H9 (cell line): Measurements from ENCODE around the gene NEK6. TPM values are rescaled to one million over a fixed set of nuclear protein-coding genes. Genes with fewer than 3 reads are reported as not detected.

Source experiments
- DNase-seq: peaks from one replicate; pipeline ENCODE4 v3.0.0-alpha.2; 2017
- H2AFZ ChIP-seq: one replicate; pipeline ENCODE4 v1.6.1; 2013; ENCODE audit warnings: mild to moderate bottlenecking, low read length, control low read depth, moderate library complexity
- H2AK5ac ChIP-seq: 2 replicates; pipeline ENCODE4 v1.6.1; 2013; ENCODE audit warnings: low read length, control low read depth, mixed read lengths; ENCODE audit not compliant: insufficient read length
- H2BK120ac ChIP-seq: one replicate; pipeline ENCODE4 v1.6.1; 2013; ENCODE audit warnings: low read depth, mild to moderate bottlenecking, low read length, control low read depth, inconsistent platforms; ENCODE audit not compliant: poor library complexity, severe bottlenecking
- H2BK12ac ChIP-seq: 2 replicates; pipeline ENCODE4 v1.6.1; 2013; ENCODE audit warnings: low read length, control low read depth, mixed read lengths, low read depth; ENCODE audit not compliant: insufficient read length
- H2BK15ac ChIP-seq: 2 replicates; pipeline ENCODE4 v1.6.1; 2013; ENCODE audit warnings: low read depth, low read length, control low read depth
- H2BK20ac ChIP-seq: one replicate; pipeline ENCODE4 v1.6.1; 2013; ENCODE audit warnings: low read depth, mild to moderate bottlenecking, low read length, control low read depth, inconsistent platforms; ENCODE audit not compliant: poor library complexity, severe bottlenecking
- H2BK5ac ChIP-seq: 2 replicates; pipeline ENCODE4 v1.6.1; 2013; ENCODE audit warnings: low read length, control low read depth, mixed read lengths; ENCODE audit not compliant: insufficient read length
- H3K14ac ChIP-seq: 2 replicates; pipeline ENCODE4 v1.6.1; 2013; ENCODE audit warnings: low read length, control low read depth; ENCODE audit not compliant: insufficient read depth
- H3K18ac ChIP-seq: 2 replicates; pipeline ENCODE4 v1.6.1; 2013; ENCODE audit warnings: low read depth, mild to moderate bottlenecking, mixed read lengths, low read length, control low read depth; ENCODE audit not compliant: insufficient read length
- H3K23ac ChIP-seq: 2 replicates; pipeline ENCODE4 v1.6.1; 2013; ENCODE audit warnings: low read length, control low read depth, mixed read lengths, low read depth; ENCODE audit not compliant: insufficient read length
- H3K23me2 ChIP-seq: 2 replicates; pipeline ENCODE4 v1.6.1; 2013; ENCODE audit warnings: low read depth, mild to moderate bottlenecking, mixed read lengths, low read length, control low read depth; ENCODE audit not compliant: insufficient read length, poor library complexity, severe bottlenecking
- H3K27ac ChIP-seq: 2 replicates; pipeline ENCODE4 v1.5.1; 2013; ENCODE audit warnings: low read length, control low read depth, mixed read lengths, low read depth; ENCODE audit not compliant: insufficient read length
- H3K27me3 ChIP-seq: 2 replicates; pipeline ENCODE4 v1.6.1; 2013; ENCODE audit warnings: low read length, control low read depth, inconsistent platforms; ENCODE audit not compliant: insufficient read depth
- H3K4ac ChIP-seq: 2 replicates; pipeline ENCODE4 v1.6.1; 2013; ENCODE audit warnings: low read depth, mild to moderate bottlenecking, control low read depth, inconsistent platforms, low read length, moderate library complexity
- H3K4me1 ChIP-seq: 2 replicates; pipeline ENCODE4 v1.6.1; 2013; ENCODE audit warnings: low read length, control low read depth, inconsistent platforms; ENCODE audit not compliant: insufficient read depth
- H3K4me2 ChIP-seq: 2 replicates; pipeline ENCODE4 v1.6.1; 2013; ENCODE audit warnings: low read length, control low read depth, mixed read lengths; ENCODE audit not compliant: insufficient read length, insufficient read depth
- H3K56ac ChIP-seq: 2 replicates; pipeline ENCODE4 v1.6.1; 2013; ENCODE audit warnings: low read depth, mild to moderate bottlenecking, mixed read lengths, low read length, control low read depth; ENCODE audit not compliant: insufficient read length
- H3K79me1 ChIP-seq: 2 replicates; pipeline ENCODE4 v1.6.1; 2013; ENCODE audit warnings: low read depth, mild to moderate bottlenecking, moderate library complexity, low read length, control low read depth, inconsistent platforms; ENCODE audit not compliant: insufficient read depth, poor library complexity, severe bottlenecking
- H3K79me2 ChIP-seq: 2 replicates; pipeline ENCODE4 v1.6.1; 2013; ENCODE audit warnings: low read length, control low read depth, inconsistent platforms; ENCODE audit not compliant: insufficient read depth
- H3K9ac ChIP-seq: 2 replicates; pipeline ENCODE4 v1.6.1; 2013; ENCODE audit warnings: low read length, control low read depth, mixed read lengths; ENCODE audit not compliant: insufficient read length; ENCODE audit errors: extremely low read depth
- H3K9me3 ChIP-seq: one replicate; pipeline ENCODE4 v1.6.1; 2013; ENCODE audit warnings: low read depth, low read length, inconsistent platforms; ENCODE audit not compliant: control insufficient read depth
- H3T11ph ChIP-seq: one replicate; pipeline ENCODE4 v1.6.1; 2013; ENCODE audit warnings: mild to moderate bottlenecking, low read length, control low read depth, inconsistent platforms
- H4K20me1 ChIP-seq: one replicate; pipeline ENCODE4 v1.6.1; 2013; ENCODE audit not compliant: control insufficient read depth, insufficient read length, insufficient read depth
- H4K5ac ChIP-seq: 2 replicates; pipeline ENCODE4 v1.6.1; 2013; ENCODE audit warnings: low read depth, mild to moderate bottlenecking, mixed read lengths, low read length, control low read depth; ENCODE audit not compliant: insufficient read length
- H4K8ac ChIP-seq: replicated peaks from 2 replicates; pipeline ENCODE4 v1.6.1; 2013; ENCODE audit warnings: low read length, control low read depth, mixed read lengths, low read depth; ENCODE audit not compliant: insufficient read length
- H4K91ac ChIP-seq: 2 replicates; pipeline ENCODE4 v1.6.1; 2013; ENCODE audit warnings: low read depth, mild to moderate bottlenecking, moderate library complexity, mixed read lengths, low read length, control low read depth; ENCODE audit not compliant: insufficient read length
- H3K27ac Mint-ChIP-seq, 3 experiments: 2 replicates in 2 of 3; 3 replicates in 1 of 3; pipeline ENCODE4 v1.8.0; 2020 to 2021; ENCODE audit warnings: mixed read lengths in 3 of 3, mild to moderate bottlenecking in 1 of 3, moderate library complexity in 1 of 3
- H3K27me3 Mint-ChIP-seq: 2 replicates; pipeline ENCODE4 v1.8.0; 2021; ENCODE audit warnings: low read depth, mild to moderate bottlenecking, moderate library complexity, mixed read lengths
- H3K36me3 Mint-ChIP-seq, 3 experiments: 2 replicates in 2 of 3; 3 replicates in 1 of 3; pipeline ENCODE4 v1.8.0; 2020 to 2021; ENCODE audit warnings: low read depth in 3 of 3, mixed read lengths in 3 of 3; ENCODE audit not compliant: insufficient read depth in 1 of 3
- H3K4me1 Mint-ChIP-seq, 2 experiments: 2 replicates each; pipeline ENCODE4 v1.8.0; 2020; ENCODE audit warnings: mixed read lengths in 2 of 2
- H3K4me3 Mint-ChIP-seq, 2 experiments: 2 replicates in 1 of 2; 3 replicates in 1 of 2; pipeline ENCODE4 v1.8.0; 2020 to 2021; ENCODE audit warnings: mild to moderate bottlenecking in 2 of 2, mixed read lengths in 2 of 2, moderate library complexity in 1 of 2
- H3K9me3 Mint-ChIP-seq, 2 experiments: 2 replicates in 1 of 2; 3 replicates in 1 of 2; pipeline ENCODE4 v1.8.0; 2020; ENCODE audit warnings: mild to moderate bottlenecking in 2 of 2, mixed read lengths in 2 of 2, moderate library complexity in 1 of 2
- WGBS: extraction: QIAGEN DNeasy Blood & Tissue Kit; methylation state at CpG from one replicate; pipeline ENCODE4 v1.1.7; 2013; ENCODE audit warnings: missing lambda C conversion rate, low lambda C conversion rate, mixed read lengths; ENCODE audit not compliant: insufficient read length; ENCODE audit errors: extremely low coverage; 5-methylcytosine and 5-hydroxymethylcytosine counted together
- total RNA-seq: library from RNA; stranded (reverse); gene quantifications from 2 replicates; pipeline ENCODE4 v1.2.1, GENCODE V29; 2021
- TF ChIP-seq, protein P1 (sequence below): fragments of 200-600 bp; sonication (generic); conservative IDR thresholded peaks from 3 replicates; pipeline ENCODE4 v1.8.0; 2021; ENCODE audit warnings: antibody characterized with exemption, mild to moderate bottlenecking

The NEK6 gene
- total RNA-seq, 1 experiment from 2014 or later, result 14.3 TPM

GRCh38 chr9:124295159-124295794 is 37.5 kb downstream of the NEK6 start:
- no CpG with 5 or more reads among the region's 18 CpGs for WGBS
- Histone ChIP-seq H4K5ac (no peak overlapping the region), H2AFZ (no peak overlapping the region), H3K4me2 (no peak overlapping the region), H3K23me2 (no peaks in the 10 kb centered on the region), H3K27me3 (no peaks in the 10 kb centered on the region), H3K9ac (no peak overlapping the region), H4K8ac (no peak overlapping the region), H2AK5ac (no peak overlapping the region), H3K9me3 (no peaks in the 10 kb centered on the region), H2BK20ac (no peak overlapping the region), H3K56ac (no peak overlapping the region), H3K4me1 (no peaks in the 10 kb centered on the region), H2BK5ac (no peak overlapping the region), H2BK12ac (no peak overlapping the region), H3K23ac (no peak overlapping the region), H4K20me1 (no peaks in the 10 kb centered on the region), H3K79me1 (no peaks in the 10 kb centered on the region), H4K91ac (no peak overlapping the region), H3K14ac (no peak overlapping the region), H3K4ac (no peak overlapping the region), H3T11ph (no peak overlapping the region), H2BK120ac (no peak overlapping the region), H2BK15ac (no peak overlapping the region), H3K27ac (no peak overlapping the region), H3K18ac (no peak overlapping the region), H3K79me2 (no peaks in the 10 kb centered on the region)
- H3K27me3 Mint-ChIP-seq, result no peaks in the 10 kb centered on the region
- no peak for DNase-seq
- peaks cover 46 to 59% of the 10 kb centered on the region in 2 experiments for H3K4me1 Mint-ChIP-seq
- TF ChIP-seq, protein P1, sequence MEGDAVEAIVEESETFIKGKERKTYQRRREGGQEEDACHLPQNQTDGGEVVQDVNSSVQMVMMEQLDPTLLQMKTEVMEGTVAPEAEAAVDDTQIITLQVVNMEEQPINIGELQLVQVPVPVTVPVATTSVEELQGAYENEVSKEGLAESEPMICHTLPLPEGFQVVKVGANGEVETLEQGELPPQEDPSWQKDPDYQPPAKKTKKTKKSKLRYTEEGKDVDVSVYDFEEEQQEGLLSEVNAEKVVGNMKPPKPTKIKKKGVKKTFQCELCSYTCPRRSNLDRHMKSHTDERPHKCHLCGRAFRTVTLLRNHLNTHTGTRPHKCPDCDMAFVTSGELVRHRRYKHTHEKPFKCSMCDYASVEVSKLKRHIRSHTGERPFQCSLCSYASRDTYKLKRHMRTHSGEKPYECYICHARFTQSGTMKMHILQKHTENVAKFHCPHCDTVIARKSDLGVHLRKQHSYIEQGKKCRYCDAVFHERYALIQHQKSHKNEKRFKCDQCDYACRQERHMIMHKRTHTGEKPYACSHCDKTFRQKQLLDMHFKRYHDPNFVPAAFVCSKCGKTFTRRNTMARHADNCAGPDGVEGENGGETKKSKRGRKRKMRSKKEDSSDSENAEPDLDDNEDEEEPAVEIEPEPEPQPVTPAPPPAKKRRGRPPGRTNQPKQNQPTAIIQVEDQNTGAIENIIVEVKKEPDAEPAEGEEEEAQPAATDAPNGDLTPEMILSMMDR, result no peak
- no peak overlapping the region for H3K4me3 Mint-ChIP-seq
- no peaks in the 10 kb centered on the region for H3K36me3 Mint-ChIP-seq
- no peak overlapping the region for H3K27ac Mint-ChIP-seq
- no peaks in the 10 kb centered on the region for H3K9me3 Mint-ChIP-seq
